GM21528 (cell line): ENCODE data around the gene KCTD3.

ENCODE experiments used
- ATAC-seq: cut with Tn5 transposase; IDR thresholded peaks from one replicate; pipeline ENCODE4 v1.9.1; 2021; ENCODE audit warnings: mild to moderate bottlenecking, moderate library complexity; ENCODE audit not compliant: unreplicated experiment, low FRiP score

KCTD3 gene

DNA sequence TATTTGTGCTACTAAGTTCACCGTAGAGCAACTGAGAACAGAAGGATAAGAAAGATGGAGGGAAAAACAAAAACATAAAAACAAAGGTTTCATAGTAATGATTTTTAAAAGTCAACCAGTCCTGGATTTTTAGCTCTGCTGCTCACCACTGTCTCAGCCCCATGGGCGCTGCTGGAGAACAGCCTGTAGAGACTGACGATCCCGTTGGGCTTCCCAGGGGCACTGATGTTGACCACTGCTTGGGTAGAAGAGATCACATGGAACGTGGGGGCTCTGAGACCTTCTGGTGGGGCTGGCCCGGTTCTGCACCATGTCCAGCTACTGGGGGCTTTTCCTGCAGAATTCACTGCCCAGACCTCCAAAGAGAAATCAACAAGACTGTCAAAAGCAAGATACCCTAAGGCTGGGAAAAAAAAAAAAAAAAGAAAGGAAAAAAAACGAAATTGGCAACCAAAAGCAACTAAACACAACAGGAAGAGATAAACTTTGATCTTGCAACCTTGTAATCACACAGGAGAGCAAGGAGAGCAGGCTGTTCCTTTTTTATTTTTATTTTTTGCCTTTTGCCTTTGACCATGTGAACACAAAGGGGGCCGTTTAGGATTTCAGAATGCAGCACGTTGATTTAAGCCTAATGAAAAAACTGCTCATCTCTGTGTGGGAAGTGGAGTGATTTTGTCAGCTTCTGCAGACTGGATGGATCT is 83.5 kb downstream of the KCTD3 start:
- no peak for ATAC-seq

DNA sequence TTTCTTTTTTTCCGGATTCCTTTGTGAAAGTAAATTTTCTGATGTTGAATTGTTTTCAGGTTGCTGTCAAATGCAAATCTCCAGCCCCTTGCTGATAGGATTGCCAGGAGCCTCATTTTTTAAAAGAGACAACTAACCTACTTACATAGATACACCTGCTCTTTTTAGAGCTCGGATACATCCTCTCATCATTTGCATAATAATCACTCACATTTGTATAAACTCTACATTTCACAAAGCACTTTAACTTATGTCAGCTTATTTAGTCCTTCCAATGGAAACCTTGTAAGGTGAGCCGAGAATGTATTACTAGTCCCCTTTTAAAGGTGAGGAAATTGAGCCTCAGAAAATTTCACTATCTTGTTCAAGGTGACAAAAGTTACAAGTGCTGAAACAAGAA is 84.8 kb downstream of the KCTD3 start:
- ATAC-seq: no peak

DNA sequence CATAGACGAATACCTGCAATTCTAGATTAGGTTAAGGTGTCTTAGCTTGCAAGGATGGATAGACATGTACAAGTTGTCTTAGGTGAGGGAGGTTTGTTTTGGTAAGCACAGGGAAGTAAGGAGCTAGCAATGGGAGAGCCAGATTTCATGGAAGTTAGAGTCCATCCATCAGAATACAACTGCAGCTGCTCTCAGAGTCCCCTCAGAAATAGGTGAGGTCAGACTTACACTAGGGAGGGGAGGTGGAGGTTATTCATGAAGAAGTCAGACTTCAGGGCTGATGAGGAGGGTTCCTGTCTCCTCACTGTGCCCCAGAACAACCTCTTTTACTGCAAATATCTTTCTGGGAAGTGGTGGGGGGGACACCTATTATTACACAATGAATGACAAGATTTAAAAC is 85.3 kb downstream of the KCTD3 start:
- no peak for ATAC-seq

DNA sequence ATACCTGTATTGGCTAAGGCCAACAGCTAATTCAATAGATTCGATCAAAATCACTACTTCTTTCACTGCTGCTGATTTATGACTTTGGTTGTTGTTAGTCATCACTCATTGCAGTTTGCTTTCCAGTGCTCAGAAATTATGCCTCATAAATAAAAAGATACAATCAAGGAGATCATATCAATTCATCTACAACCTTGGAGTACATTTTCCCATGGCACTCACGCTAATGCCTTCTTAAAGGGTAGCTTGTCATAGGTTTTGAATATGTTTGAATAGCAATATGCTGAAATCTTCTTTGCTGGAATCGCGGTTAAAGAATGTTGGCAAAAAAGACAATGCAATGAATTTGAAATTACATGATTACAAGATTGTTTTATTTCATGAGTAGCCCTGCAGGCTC is 89.9 kb downstream of the KCTD3 start:
- no peak for ATAC-seq

DNA sequence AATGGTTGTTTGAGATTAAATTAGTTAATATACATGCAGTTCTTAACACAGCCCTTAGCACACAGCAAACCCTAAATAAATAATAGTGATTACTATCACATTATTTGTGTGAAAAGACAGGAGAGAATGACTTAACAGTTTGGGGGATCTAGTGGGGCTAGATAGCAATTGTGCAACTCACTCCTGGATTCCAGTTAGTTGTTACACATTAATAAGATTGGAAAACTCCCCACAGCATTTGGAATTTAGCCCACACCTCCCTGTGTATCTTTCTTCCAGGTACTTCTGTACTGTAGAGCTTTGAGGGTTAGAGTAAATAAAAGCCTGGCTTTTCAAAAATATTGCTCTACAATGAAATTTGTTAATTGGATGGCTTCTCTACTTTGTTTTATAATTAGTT is 93.2 kb downstream of the KCTD3 start:
- no peak for ATAC-seq

DNA sequence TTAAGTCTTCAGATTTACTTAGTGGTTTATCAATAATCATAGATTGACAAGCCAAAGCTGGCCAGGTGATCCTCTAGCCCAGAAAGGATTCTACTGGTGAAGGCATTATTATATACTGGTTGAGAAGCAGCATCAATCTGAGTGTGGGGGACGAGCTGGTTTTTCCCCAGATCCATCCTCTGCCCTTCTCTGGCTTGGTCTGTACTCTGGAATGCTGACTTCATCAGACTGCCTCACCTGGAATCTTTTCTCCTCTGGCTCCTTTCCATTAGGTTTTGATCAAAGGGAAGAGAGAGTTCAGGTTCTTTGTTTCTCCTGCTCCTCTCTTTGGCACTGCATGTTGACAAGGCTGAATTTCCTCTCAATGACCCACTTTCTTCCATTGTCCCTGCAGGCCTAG is 93.9 kb downstream of the KCTD3 start:
- no peak for ATAC-seq

DNA sequence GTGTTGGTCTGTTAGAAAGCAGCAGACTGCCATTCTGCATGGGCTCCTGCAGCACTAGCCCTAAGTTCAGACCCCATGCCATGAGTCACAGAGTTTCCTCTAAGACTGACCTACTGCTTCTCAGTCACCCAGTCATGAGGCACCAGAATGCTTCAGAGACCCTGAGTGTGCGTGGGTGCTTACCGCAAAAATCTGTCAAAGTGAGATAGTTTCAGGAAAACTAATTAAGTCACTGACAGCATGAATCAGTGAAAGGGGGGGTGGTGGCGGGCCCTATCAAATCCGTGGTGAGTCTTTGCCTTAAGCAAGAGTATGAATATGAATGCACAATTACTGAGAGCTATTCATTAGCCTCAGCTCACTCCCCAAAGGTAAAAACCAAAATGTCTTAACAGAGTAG is 98.1 kb downstream of the KCTD3 start:
- no peak for ATAC-seq

DNA sequence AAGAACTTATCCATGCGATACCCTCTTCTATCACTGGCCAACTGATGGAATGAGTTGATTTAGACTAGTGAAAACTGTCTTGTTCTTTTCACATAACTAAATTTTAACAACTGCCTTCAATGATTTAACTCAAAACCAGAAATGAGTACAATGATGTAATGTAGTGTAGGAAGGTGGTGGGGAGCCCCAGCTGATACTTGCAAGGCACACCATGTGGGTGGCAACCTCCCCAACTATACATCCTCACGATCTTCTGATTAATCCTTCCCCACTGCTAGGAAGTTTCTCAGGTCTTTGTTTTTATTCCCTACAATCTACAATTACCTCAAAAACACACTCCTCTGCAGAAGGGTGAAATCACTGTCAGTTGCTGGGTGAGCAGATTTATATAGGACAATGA is 100.7 kb downstream of the KCTD3 start:
- ATAC-seq: no peak

DNA sequence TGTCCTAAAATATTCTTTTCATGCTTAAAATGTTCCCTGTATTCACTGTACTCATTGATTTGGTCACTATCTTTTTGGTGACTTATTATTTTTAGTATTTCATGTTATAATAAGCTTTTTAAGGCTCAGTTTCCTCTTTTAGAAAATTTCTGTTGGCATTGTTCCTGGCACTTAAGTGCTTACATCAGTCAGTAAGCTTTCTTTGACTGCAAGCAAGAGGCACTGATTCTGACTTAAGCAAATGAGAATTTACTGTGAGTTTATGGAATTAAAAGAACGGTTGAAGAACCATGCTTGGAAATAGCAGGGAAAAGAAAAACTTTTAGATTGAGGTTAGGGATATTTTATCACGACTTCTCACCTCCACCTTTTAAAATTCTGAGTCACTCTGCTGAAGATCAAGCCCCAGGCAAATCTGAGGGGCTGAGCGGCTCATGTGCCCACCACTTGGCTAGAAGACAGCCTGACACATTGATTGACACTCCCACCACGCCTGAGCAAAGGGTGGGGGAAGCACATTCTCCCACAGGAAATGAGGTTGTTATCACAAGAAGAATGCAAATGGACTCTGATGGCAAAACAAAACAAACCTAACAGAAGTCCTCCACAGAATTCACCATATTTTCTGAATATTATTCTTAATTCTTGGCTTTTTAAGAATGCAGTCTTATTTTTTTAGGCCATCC is 102.8 kb downstream of the KCTD3 start:
- no peak for ATAC-seq
